ENCODE measurements around the gene LIME1.

The LIME1 gene

GRCh38 chr20:63733117-63733516 lies 3.3 kb upstream of the LIME1 start:
- peaks cover 25 to 49% of the 10 kb centered on the region in 2 donors for H3K36me3 ChIP-seq (ENCODE audit: control insufficient read depth in 1 of 2, insufficient read depth in 2 of 2, low read length in 2 of 2)
- H3K4me1 ChIP-seq (ENCODE audit: control insufficient read depth in 1 of 2, insufficient read depth in 2 of 2, low read length in 2 of 2), result peaks cover 18 to 56% of the 10 kb centered on the region in 2 donors
- H3K27ac ChIP-seq (ENCODE audit: low read depth, low read length), result no peak overlapping the region
- H3K4me3 ChIP-seq (ENCODE audit: low read depth in 1 of 2, low read length in 2 of 2), result no peak overlapping the region
- H3K27me3 ChIP-seq (ENCODE audit: control insufficient read depth in 1 of 2, insufficient read depth in 2 of 2, low read length in 2 of 2), result no peaks in the 10 kb centered on the region
- H3K9me3 ChIP-seq (ENCODE audit: control insufficient read depth in 1 of 2, low read length in 2 of 2), result no peaks in the 10 kb centered on the region
- H3K9ac ChIP-seq (ENCODE audit: low read depth in 1 of 2, low read length in 2 of 2), result no peak overlapping the region

- Histone ChIP-seq H3K27ac (ENCODE audit: low read depth, low read length) (no peak overlapping the region), H3K4me3 (ENCODE audit: low read depth in 1 of 2, low read length in 2 of 2) (no peak overlapping the region), H3K27me3 (ENCODE audit: control insufficient read depth in 1 of 2, insufficient read depth in 2 of 2, low read length in 2 of 2) (no peaks in the 10 kb centered on the region), H3K36me3 (ENCODE audit: control insufficient read depth in 1 of 2, insufficient read depth in 2 of 2, low read length in 2 of 2) (peaks cover 25 to 49% of the 10 kb centered on the region in 2 donors), H3K9me3 (ENCODE audit: control insufficient read depth in 1 of 2, low read length in 2 of 2) (no peaks in the 10 kb centered on the region), H3K9ac (ENCODE audit: low read depth in 1 of 2, low read length in 2 of 2) (no peak overlapping the region), H3K4me1 (ENCODE audit: control insufficient read depth in 1 of 2, insufficient read depth in 2 of 2, low read length in 2 of 2) (peaks cover 23 to 56% of the 10 kb centered on the region in 2 donors)
Observed at GRCh38 chr20:63733579-63734081, 2.8 kb upstream of the LIME1 start.

GRCh38 chr20:63734111-63734945 lies 2.1 kb upstream of the LIME1 start:
- Histone ChIP-seq H3K9ac (ENCODE audit: low read depth in 1 of 2, low read length in 2 of 2) (no peak overlapping the region), H3K4me1 (ENCODE audit: control insufficient read depth in 1 of 2, insufficient read depth in 2 of 2, low read length in 2 of 2) (peaks cover 24 to 56% of the 10 kb centered on the region in 2 donors), H3K9me3 (ENCODE audit: control insufficient read depth in 1 of 2, low read length in 2 of 2) (no peaks in the 10 kb centered on the region)

GRCh38 chr20:63734946-63735858 lies 1.3 kb upstream of the LIME1 start:
- Histone ChIP-seq H3K27me3 (ENCODE audit: control insufficient read depth in 1 of 2, insufficient read depth in 2 of 2, low read length in 2 of 2) (no peaks in the 10 kb centered on the region), H3K4me1 (ENCODE audit: control insufficient read depth in 1 of 2, insufficient read depth in 2 of 2, low read length in 2 of 2) (peaks cover 24 to 55% of the 10 kb centered on the region in 2 donors), H3K9ac (ENCODE audit: low read depth in 1 of 2, low read length in 2 of 2) (no peak overlapping the region), H3K36me3 (ENCODE audit: control insufficient read depth in 1 of 2, insufficient read depth in 2 of 2, low read length in 2 of 2) (peaks cover 17 to 49% of the 10 kb centered on the region in 2 donors), H3K4me3 (ENCODE audit: low read depth in 1 of 2, low read length in 2 of 2) (no peak overlapping the region), H3K9me3 (ENCODE audit: control insufficient read depth in 1 of 2, low read length in 2 of 2) (no peaks in the 10 kb centered on the region), H3K27ac (ENCODE audit: low read depth, low read length) (no peak overlapping the region)

More at GRCh38 chr20:63734111-63734945, 2.1 kb upstream of the LIME1 start:
- Histone ChIP-seq H3K36me3 (ENCODE audit: control insufficient read depth in 1 of 2, insufficient read depth in 2 of 2, low read length in 2 of 2) (peaks cover 25 to 49% of the 10 kb centered on the region in 2 donors), H3K27ac (ENCODE audit: low read depth, low read length) (no peak overlapping the region), H3K4me3 (ENCODE audit: low read depth in 1 of 2, low read length in 2 of 2) (no peak overlapping the region), H3K27me3 (ENCODE audit: control insufficient read depth in 1 of 2, insufficient read depth in 2 of 2, low read length in 2 of 2) (no peaks in the 10 kb centered on the region)

- Histone ChIP-seq H3K9me3 (ENCODE audit: control insufficient read depth in 1 of 2, low read length in 2 of 2) (no peaks in the 10 kb centered on the region), H3K36me3 (ENCODE audit: control insufficient read depth in 1 of 2, insufficient read depth in 2 of 2, low read length in 2 of 2) (peaks cover 17 to 37% of the 10 kb centered on the region in 2 donors), H3K4me3 (ENCODE audit: low read depth in 1 of 2, low read length in 2 of 2) (peak overlapping the region; percentile 58 to 59), H3K9ac (ENCODE audit: low read depth in 1 of 2, low read length in 2 of 2) (peak overlapping the region; percentile 51 to 59), H3K27ac (ENCODE audit: low read depth, low read length) (no peak overlapping the region), H3K27me3 (ENCODE audit: control insufficient read depth in 1 of 2, insufficient read depth in 2 of 2, low read length in 2 of 2) (no peaks in the 10 kb centered on the region), H3K4me1 (ENCODE audit: control insufficient read depth in 1 of 2, insufficient read depth in 2 of 2, low read length in 2 of 2) (peaks cover 24 to 53% of the 10 kb centered on the region in 2 donors)
Observed at GRCh38 chr20:63736893-63737694, 630 bp downstream of the LIME1 start.

- Histone ChIP-seq H3K27ac (ENCODE audit: low read depth, low read length) (no peak overlapping the region), H3K4me1 (ENCODE audit: control insufficient read depth in 1 of 2, insufficient read depth in 2 of 2, low read length in 2 of 2) (peaks cover 24 to 48% of the 10 kb centered on the region in 2 donors), H3K9me3 (ENCODE audit: control insufficient read depth in 1 of 2, low read length in 2 of 2) (no peaks in the 10 kb centered on the region), H3K4me3 (ENCODE audit: low read depth in 1 of 2, low read length in 2 of 2) (peak overlapping the region; percentile 58 to 59), H3K9ac (ENCODE audit: low read depth in 1 of 2, low read length in 2 of 2) (no peak overlapping the region), H3K27me3 (ENCODE audit: control insufficient read depth in 1 of 2, insufficient read depth in 2 of 2, low read length in 2 of 2) (no peaks in the 10 kb centered on the region), H3K36me3 (ENCODE audit: control insufficient read depth in 1 of 2, insufficient read depth in 2 of 2, low read length in 2 of 2) (peaks cover 16 to 34% of the 10 kb centered on the region in 2 donors)
Observed at GRCh38 chr20:63737695-63737944, 1.2 kb downstream of the LIME1 start.

- Histone ChIP-seq H3K4me1 (ENCODE audit: control insufficient read depth in 1 of 2, insufficient read depth in 2 of 2, low read length in 2 of 2) (peaks cover 24 to 45% of the 10 kb centered on the region in 2 donors), H3K27me3 (ENCODE audit: control insufficient read depth in 1 of 2, insufficient read depth in 2 of 2, low read length in 2 of 2) (no peaks in the 10 kb centered on the region), H3K9me3 (ENCODE audit: control insufficient read depth in 1 of 2, low read length in 2 of 2) (no peaks in the 10 kb centered on the region), H3K27ac (ENCODE audit: low read depth, low read length) (no peak overlapping the region), H3K9ac (ENCODE audit: low read depth in 1 of 2, low read length in 2 of 2) (peak overlapping the region in 1 of 2 donors; percentile 12), H3K36me3 (ENCODE audit: control insufficient read depth in 1 of 2, insufficient read depth in 2 of 2, low read length in 2 of 2) (peaks cover 11 to 29% of the 10 kb centered on the region in 2 donors), H3K4me3 (ENCODE audit: low read depth in 1 of 2, low read length in 2 of 2) (peak overlapping the region; percentile 47 to 59)
Observed at GRCh38 chr20:63737945-63738686, 1.7 kb downstream of the LIME1 start.

GRCh38 chr20:63738687-63739129 lies 2.2 kb downstream of the LIME1 start:
- Histone ChIP-seq H3K4me3 (ENCODE audit: low read depth in 1 of 2, low read length in 2 of 2) (peak overlapping the region; percentile 40 to 47), H3K27ac (ENCODE audit: low read depth, low read length) (peak overlapping the region; percentile 66), H3K27me3 (ENCODE audit: control insufficient read depth in 1 of 2, insufficient read depth in 2 of 2, low read length in 2 of 2) (no peaks in the 10 kb centered on the region), H3K36me3 (ENCODE audit: control insufficient read depth in 1 of 2, insufficient read depth in 2 of 2, low read length in 2 of 2) (peaks cover 6 to 27% of the 10 kb centered on the region in 2 donors), H3K9me3 (ENCODE audit: control insufficient read depth in 1 of 2, low read length in 2 of 2) (no peaks in the 10 kb centered on the region), H3K9ac (ENCODE audit: low read depth in 1 of 2, low read length in 2 of 2) (no peak overlapping the region), H3K4me1 (ENCODE audit: control insufficient read depth in 1 of 2, insufficient read depth in 2 of 2, low read length in 2 of 2) (peaks cover 24 to 45% of the 10 kb centered on the region in 2 donors)
